Measurements from ENCODE around the gene STIP1. TPM values are rescaled to one million over a fixed set of nuclear protein-coding genes. Genes with fewer than 3 reads are reported as not detected.

STIP1 gene
- polyA plus RNA-seq, 1 donor from 2014 or later, result 161 TPM

DNA sequence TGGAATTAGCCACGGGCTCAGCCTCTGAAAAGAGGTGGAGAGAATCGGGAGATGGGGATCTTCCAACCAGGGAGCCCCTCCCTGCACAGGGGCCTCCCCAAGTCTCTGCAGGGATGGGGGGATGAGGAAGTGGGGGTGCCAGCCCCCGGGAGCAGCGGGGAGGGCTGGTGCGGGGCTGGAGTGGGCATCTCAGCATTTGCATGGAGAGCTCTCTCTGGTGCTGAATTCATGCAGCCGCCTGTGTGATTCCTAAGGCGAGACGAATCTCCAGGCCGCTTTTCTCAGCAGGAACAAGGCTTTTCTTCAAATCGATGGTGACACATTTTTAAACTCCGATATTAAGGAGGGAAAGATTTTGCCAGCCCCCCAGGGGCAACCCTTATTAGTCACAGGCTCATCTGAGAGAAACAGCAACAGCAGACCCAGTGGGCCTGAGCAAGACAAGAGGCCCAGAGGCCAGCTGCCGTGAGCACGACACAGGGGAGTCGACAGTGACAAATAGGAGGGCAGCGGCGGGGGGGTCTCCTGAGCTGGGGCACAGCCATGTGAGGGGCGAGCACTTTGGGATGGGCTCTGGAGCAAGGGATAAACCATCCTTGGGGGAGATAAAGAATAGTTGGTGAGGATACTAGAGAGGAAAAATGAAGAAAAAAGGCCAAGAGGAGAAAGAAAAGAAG lies 49.1 kb upstream of the STIP1 start (continued):
- no peak for TF ChIP-seq EZH2 (IDR thresholded peaks at IDR 0.05; ENCODE audit: borderline replicate concordance, insufficient read depth, low read length, poor library complexity, severe bottlenecking)

DNA sequence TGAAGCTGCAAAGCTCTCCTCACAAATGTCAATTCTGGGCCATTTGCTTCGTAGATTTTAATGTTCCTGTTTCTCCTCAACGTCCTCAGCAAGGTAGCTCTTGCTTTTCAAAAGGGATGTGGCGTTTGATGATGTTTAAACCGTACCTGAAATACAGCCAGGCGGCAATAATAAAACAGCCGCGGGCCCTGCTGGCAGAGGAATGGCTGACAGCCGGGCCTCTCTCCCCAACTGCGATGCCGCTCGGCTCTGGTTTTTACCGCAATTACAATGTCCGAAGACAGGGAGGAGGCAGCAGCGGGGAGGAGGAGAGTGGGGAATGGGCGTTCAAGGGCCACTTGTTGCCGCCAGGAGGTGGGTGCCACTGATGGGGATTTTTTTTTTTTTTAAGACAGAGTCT lies 47.6 kb upstream of the STIP1 start:
- Histone ChIP-seq H3K27me3 (ENCODE audit: insufficient read depth, low read depth, low read length) (no peaks in the 10 kb centered on the region), H3K79me2 (replicated peaks; ENCODE audit: insufficient read depth, low read length) (no peaks in the 10 kb centered on the region), H3K9me2 (ENCODE audit: insufficient read depth, low read length) (no peaks in the 10 kb centered on the region), H3K4me2 (ENCODE audit: low read length) (no peak overlapping the region), H3K4me3 (ENCODE audit: low read length) (no peak overlapping the region), H3K36me3 (ENCODE audit: insufficient read depth, low read length) (no peaks in the 10 kb centered on the region), H3K9me3 (ENCODE audit: low read length) (no peaks in the 10 kb centered on the region), H2AFZ (ENCODE audit: low read depth, low read length) (no peak overlapping the region), H4K20me1 (ENCODE audit: insufficient read depth) (no peaks in the 10 kb centered on the region), H3K9ac (ENCODE audit: low read length) (no peak overlapping the region), H3K27ac (ENCODE audit: low read length) (no peak overlapping the region), H3F3A (ENCODE audit: insufficient read depth, low read length, poor library complexity, severe bottlenecking) (no peaks in the 10 kb centered on the region)
- TF ChIP-seq RAD21 (conservative IDR thresholded peaks at IDR 0.05) (no peak), SMC3 (conservative IDR thresholded peaks at IDR 0.05; ENCODE audit: poor library complexity) (no peak), MXI1 (conservative IDR thresholded peaks at IDR 0.05; ENCODE audit: poor library complexity, severe bottlenecking) (no peak), EZH2 (IDR thresholded peaks at IDR 0.05; ENCODE audit: borderline replicate concordance, insufficient read depth, low read length, poor library complexity, severe bottlenecking) (no peak), TAF1 (IDR thresholded peaks at IDR 0.05; ENCODE audit: low read depth) (no peak), POLR2AphosphoS5 (IDR thresholded peaks at IDR 0.05) (no peak), EP300 (conservative IDR thresholded peaks at IDR 0.05; ENCODE audit: poor library complexity, severe bottlenecking) (no peak)
- TF ChIP-seq, protein P1, sequence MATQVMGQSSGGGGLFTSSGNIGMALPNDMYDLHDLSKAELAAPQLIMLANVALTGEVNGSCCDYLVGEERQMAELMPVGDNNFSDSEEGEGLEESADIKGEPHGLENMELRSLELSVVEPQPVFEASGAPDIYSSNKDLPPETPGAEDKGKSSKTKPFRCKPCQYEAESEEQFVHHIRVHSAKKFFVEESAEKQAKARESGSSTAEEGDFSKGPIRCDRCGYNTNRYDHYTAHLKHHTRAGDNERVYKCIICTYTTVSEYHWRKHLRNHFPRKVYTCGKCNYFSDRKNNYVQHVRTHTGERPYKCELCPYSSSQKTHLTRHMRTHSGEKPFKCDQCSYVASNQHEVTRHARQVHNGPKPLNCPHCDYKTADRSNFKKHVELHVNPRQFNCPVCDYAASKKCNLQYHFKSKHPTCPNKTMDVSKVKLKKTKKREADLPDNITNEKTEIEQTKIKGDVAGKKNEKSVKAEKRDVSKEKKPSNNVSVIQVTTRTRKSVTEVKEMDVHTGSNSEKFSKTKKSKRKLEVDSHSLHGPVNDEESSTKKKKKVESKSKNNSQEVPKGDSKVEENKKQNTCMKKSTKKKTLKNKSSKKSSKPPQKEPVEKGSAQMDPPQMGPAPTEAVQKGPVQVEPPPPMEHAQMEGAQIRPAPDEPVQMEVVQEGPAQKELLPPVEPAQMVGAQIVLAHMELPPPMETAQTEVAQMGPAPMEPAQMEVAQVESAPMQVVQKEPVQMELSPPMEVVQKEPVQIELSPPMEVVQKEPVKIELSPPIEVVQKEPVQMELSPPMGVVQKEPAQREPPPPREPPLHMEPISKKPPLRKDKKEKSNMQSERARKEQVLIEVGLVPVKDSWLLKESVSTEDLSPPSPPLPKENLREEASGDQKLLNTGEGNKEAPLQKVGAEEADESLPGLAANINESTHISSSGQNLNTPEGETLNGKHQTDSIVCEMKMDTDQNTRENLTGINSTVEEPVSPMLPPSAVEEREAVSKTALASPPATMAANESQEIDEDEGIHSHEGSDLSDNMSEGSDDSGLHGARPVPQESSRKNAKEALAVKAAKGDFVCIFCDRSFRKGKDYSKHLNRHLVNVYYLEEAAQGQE (IDR thresholded peaks at IDR 0.05; ENCODE audit: borderline replicate concordance), result no peak
- TF ChIP-seq, protein P2, sequence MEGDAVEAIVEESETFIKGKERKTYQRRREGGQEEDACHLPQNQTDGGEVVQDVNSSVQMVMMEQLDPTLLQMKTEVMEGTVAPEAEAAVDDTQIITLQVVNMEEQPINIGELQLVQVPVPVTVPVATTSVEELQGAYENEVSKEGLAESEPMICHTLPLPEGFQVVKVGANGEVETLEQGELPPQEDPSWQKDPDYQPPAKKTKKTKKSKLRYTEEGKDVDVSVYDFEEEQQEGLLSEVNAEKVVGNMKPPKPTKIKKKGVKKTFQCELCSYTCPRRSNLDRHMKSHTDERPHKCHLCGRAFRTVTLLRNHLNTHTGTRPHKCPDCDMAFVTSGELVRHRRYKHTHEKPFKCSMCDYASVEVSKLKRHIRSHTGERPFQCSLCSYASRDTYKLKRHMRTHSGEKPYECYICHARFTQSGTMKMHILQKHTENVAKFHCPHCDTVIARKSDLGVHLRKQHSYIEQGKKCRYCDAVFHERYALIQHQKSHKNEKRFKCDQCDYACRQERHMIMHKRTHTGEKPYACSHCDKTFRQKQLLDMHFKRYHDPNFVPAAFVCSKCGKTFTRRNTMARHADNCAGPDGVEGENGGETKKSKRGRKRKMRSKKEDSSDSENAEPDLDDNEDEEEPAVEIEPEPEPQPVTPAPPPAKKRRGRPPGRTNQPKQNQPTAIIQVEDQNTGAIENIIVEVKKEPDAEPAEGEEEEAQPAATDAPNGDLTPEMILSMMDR (IDR thresholded peaks at IDR 0.05; ENCODE audit: poor library complexity, severe bottlenecking), result no peak

DNA sequence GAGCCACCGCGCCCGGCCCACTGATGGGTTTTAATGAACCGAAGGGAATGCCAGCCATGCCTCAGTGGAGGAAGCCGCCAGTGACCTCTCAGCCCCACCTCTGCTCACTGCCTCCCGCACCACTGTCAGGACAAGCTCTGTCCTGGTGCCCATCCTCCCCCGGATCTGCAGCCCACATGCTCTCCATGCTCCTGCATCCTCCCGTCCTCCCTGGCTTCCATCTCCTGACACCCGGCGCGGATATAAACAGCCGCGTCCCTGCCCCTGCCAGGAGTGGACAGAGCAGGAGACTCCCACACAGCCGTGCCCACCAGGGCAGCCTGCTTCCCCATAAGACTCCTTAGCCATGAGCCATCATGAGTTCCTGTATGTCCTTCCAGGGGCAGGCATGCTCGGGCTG lies 46.9 kb upstream of the STIP1 start:
- H3K27me3 ChIP-seq (ENCODE audit: insufficient read depth, low read depth, low read length), result no peaks in the 10 kb centered on the region

More for the DNA sequence above, 46.9 kb upstream of the STIP1 start:
- TF ChIP-seq RAD21 (conservative IDR thresholded peaks at IDR 0.05) (no peak), TAF1 (IDR thresholded peaks at IDR 0.05; ENCODE audit: low read depth) (no peak)
- no peaks in the 10 kb centered on the region for H3F3A ChIP-seq (ENCODE audit: insufficient read depth, low read length, poor library complexity, severe bottlenecking)
- no peaks in the 10 kb centered on the region for H3K9me3 ChIP-seq (ENCODE audit: low read length)
- no peak overlapping the region for H3K9ac ChIP-seq (ENCODE audit: low read length)
- no peak overlapping the region for H3K4me2 ChIP-seq (ENCODE audit: low read length)
- H4K20me1 ChIP-seq (ENCODE audit: insufficient read depth), result no peaks in the 10 kb centered on the region
- H3K4me3 ChIP-seq (ENCODE audit: low read length), result no peak overlapping the region
- H3K79me2 ChIP-seq (replicated peaks; ENCODE audit: insufficient read depth, low read length), result no peaks in the 10 kb centered on the region
- no peaks in the 10 kb centered on the region for H3K36me3 ChIP-seq (ENCODE audit: insufficient read depth, low read length)
- H3K9me2 ChIP-seq (ENCODE audit: insufficient read depth, low read length), result no peaks in the 10 kb centered on the region
- H3K27ac ChIP-seq (ENCODE audit: low read length), result no peak overlapping the region
- no peak overlapping the region for H2AFZ ChIP-seq (ENCODE audit: low read depth, low read length)
